K562 (cell line): ENCODE results near the gene B3GAT1. TPM values are rescaled to one million over a fixed set of nuclear protein-coding genes. Genes with fewer than 3 reads are reported as not detected.

Source experiments
- CBFA2T2 ChIP-seq: fragments of 450-650 bp; conservative IDR thresholded peaks from 2 replicates; pipeline ENCODE4 v1.6.1; 2017; ENCODE audit warnings: mild to moderate bottlenecking
- DPF2 ChIP-seq: fragments of 450-650 bp; IDR thresholded peaks from 2 replicates; pipeline ENCODE4 v1.6.1; 2016
- FOSL1 ChIP-seq: fragments of 200-800 bp; sonication (Bioruptor generic); conservative IDR thresholded peaks from 2 replicates; pipeline ENCODE4 v1.6.1; 2016; ENCODE audit warnings: missing genetic modification characterization, missing compliant biosample characterization
- JUN ChIP-seq, 2 experiments: sonication (generic) in 1 of 2; formaldehyde crosslinking in 1 of 2; IDR thresholded peaks; 2 replicates each; pipeline versions ENCODE4 v1.6.1 to v1.8.0; 2012 to 2022; ENCODE audit warnings: borderline replicate concordance in 2 of 2, mild to moderate bottlenecking in 2 of 2, improper control_type of control experiment in 1 of 2, low read depth in 1 of 2, low read length in 1 of 2, missing genetic modification reagents in 1 of 2
- JUND ChIP-seq, 2 experiments: IDR thresholded peaks; 2 replicates in 1 of 2; 3 replicates in 1 of 2; pipeline ENCODE4 v1.6.1; 2011; ENCODE audit warnings: borderline replicate concordance in 2 of 2, low read depth in 2 of 2, low read length in 2 of 2, improper control_type of control experiment in 1 of 2, missing biosample characterization in 1 of 2, missing genetic modification characterization in 1 of 2, missing genetic modification reagents in 1 of 2
- KDM1A ChIP-seq, 2 experiments: fragments of 450-650 bp; IDR thresholded peaks; 2 replicates each; pipeline ENCODE4 v1.6.1; 2016; ENCODE audit warnings: mild to moderate bottlenecking in 2 of 2
- KLF1 ChIP-seq: fragments of 450-650 bp; IDR thresholded peaks from 2 replicates; pipeline ENCODE4 v1.6.1; 2016; ENCODE audit warnings: missing genetic modification characterization, missing compliant biosample characterization
- LEF1 ChIP-seq: fragments of 450-650 bp; IDR thresholded peaks from 2 replicates; pipeline ENCODE4 v1.6.1; 2016; ENCODE audit warnings: mild to moderate bottlenecking
- MAFF ChIP-seq: IDR thresholded peaks from 2 replicates; pipeline ENCODE4 v1.6.1; 2012; ENCODE audit warnings: low read length, improper control_type of control experiment
- MAFG ChIP-seq: fragments of 450-650 bp; conservative IDR thresholded peaks from 2 replicates; pipeline ENCODE4 v1.6.1; 2016; ENCODE audit warnings: missing genetic modification characterization, missing compliant biosample characterization
- MAFK ChIP-seq: IDR thresholded peaks from 2 replicates; pipeline ENCODE4 v1.6.1; 2011; ENCODE audit warnings: low read length, improper control_type of control experiment
- MCM2 ChIP-seq: fragments of 450-650 bp; IDR thresholded peaks from 2 replicates; pipeline ENCODE4 v1.6.1; 2017; ENCODE audit warnings: low read depth, mild to moderate bottlenecking
- MLLT1 ChIP-seq, 2 experiments: fragments of 450-650 bp; IDR thresholded peaks; 2 replicates each; pipeline ENCODE4 v1.6.1; 2016
- MTA2 ChIP-seq: fragments of 450-650 bp; IDR thresholded peaks from 2 replicates; pipeline ENCODE4 v1.6.1; 2016; ENCODE audit warnings: low read depth
- NCOA4 ChIP-seq: fragments of 450-650 bp; IDR thresholded peaks from 2 replicates; pipeline ENCODE4 v1.6.1; 2018; ENCODE audit warnings: mild to moderate bottlenecking; ENCODE audit not compliant: partially characterized antibody
- NCOR1 ChIP-seq: fragments of 450-650 bp; IDR thresholded peaks from 2 replicates; pipeline ENCODE4 v1.6.1; 2016; ENCODE audit warnings: mild to moderate bottlenecking, moderate library complexity
- PHF21A ChIP-seq: fragments of 450-650 bp; IDR thresholded peaks from 2 replicates; pipeline ENCODE4 v1.6.1; 2017; ENCODE audit warnings: low read depth, borderline replicate concordance
- SMARCA4 ChIP-seq: fragments of 450-650 bp; IDR thresholded peaks from 2 replicates; pipeline ENCODE4 v1.6.1; 2016
- SMARCC2 ChIP-seq: fragments of 450-650 bp; IDR thresholded peaks from 2 replicates; pipeline ENCODE4 v1.6.1; 2017; ENCODE audit warnings: antibody characterized with exemption, moderate library complexity, mild to moderate bottlenecking, low read depth
- TEAD4 ChIP-seq, 2 experiments: sonication (generic) in 1 of 2; formaldehyde crosslinking in 1 of 2; IDR thresholded peaks; 2 replicates each; pipeline versions ENCODE4 v1.6.1 to v1.8.0; 2012 to 2022; ENCODE audit warnings: borderline replicate concordance in 1 of 2, inconsistent platforms in 1 of 2, low read length in 1 of 2, mild to moderate bottlenecking in 1 of 2, missing genetic modification reagents in 1 of 2
- ZNF232 ChIP-seq: sonication (generic); formaldehyde crosslinking; IDR thresholded peaks from 2 replicates; pipeline ENCODE4 v1.8.0; 2022; ENCODE audit warnings: mild to moderate bottlenecking, missing genetic modification reagents
- ZNF316 ChIP-seq: fragments of 450-650 bp; IDR thresholded peaks from 2 replicates; pipeline ENCODE4 v1.6.1; 2016
- ZNF511 ChIP-seq: sonication (generic); formaldehyde crosslinking; IDR thresholded peaks from 2 replicates; pipeline ENCODE4 v1.8.0; 2022; ENCODE audit warnings: mild to moderate bottlenecking, missing genetic modification reagents
- polyA plus RNA-seq, 8 experiments: library from polyadenylated mRNA; depleted of rRNA in 4 of 8; stranded (reverse) in 5 of 8; unstranded in 3 of 8; fragments of >200 nt; fragmentation: Nextera tagmentation in 2 of 8; fragmentation: Illumina TruSeq in 1 of 8; extraction: Ambion mirVana in 2 of 8; extraction: Trizol in 1 of 8; gene quantifications; 2 replicates each; pipeline versions ENCODE4 v1.2.1 to v1.2.3, GENCODE V29; 2011 to 2014; ENCODE audit warnings: inconsistent platforms in 1 of 8, missing spikeins in 1 of 8
- total RNA-seq, 7 experiments: library from RNA; depleted of rRNA in 6 of 7; stranded (reverse); fragments of >200 nt in 6 of 7; fragmentation: Illumina TruSeq in 2 of 7; extraction: Trizol in 2 of 7; gene quantifications; 2 replicates each; pipeline versions ENCODE4 v1.2.1 to v1.2.3, GENCODE V29; 2011 to 2021; ENCODE audit warnings: low replicate concordance in 1 of 7

B3GAT1 gene
- total and polyA plus RNA-seq, 9 of the 15 experiments (the other 6 are each of a cell fraction or from before 2014, with no cell fraction given) = 0.01 to 0.53 (median 0.14) TPM; not detected in 1

GRCh38 chr11:134355136-134355535, 56.9 kb downstream of the B3GAT1 start (continued):
- TF ChIP-seq MAFF (peak; percentile 23; the same call in 1 of the 2 replicates), MAFG (tag) (peak; percentile 57; the same call in 1 of the 2 replicates), MLLT1 (IDR thresholded peaks at IDR 0.05) (no peak), JUN (IDR thresholded peaks at IDR 0.05; ENCODE audit: borderline replicate concordance, low read depth, low read length) (peak; percentile 55; the same call in 1 of the 2 replicates), JUN (CRISPR knock-in tag; IDR thresholded peaks at IDR 0.05; ENCODE audit: borderline replicate concordance) (no peak), ZNF316 (peak; percentile 37; the same call in 1 of the 2 replicates), JUND (IDR thresholded peaks at IDR 0.05; ENCODE audit: borderline replicate concordance, low read depth, low read length) (peak; percentile 86), JUND (tag; IDR thresholded peaks at IDR 0.05; ENCODE audit: borderline replicate concordance, low read depth, low read length) (peak; percentile 85), ZNF511 (CRISPR knock-in tag) (no peak), ZNF232 (CRISPR knock-in tag) (no peak), MTA2 (peak; percentile 43; the same call in 1 of the 2 replicates), KDM1A (IDR thresholded peaks at IDR 0.05) (peak; percentile 16 to 58; a peak in 3 of 4 replicates), CBFA2T2 (peak; percentile 17; the same call in 1 of the 2 replicates), MCM2 (no peak), LEF1 (peak; percentile 70; the same call in 1 of the 2 replicates), MAFK (peak; percentile 25; the same call in 1 of the 2 replicates), SMARCC2 (peak; percentile 74; the same call in 1 of the 2 replicates), TEAD4 (IDR thresholded peaks at IDR 0.05; ENCODE audit: low read length) (peak; percentile 34; the same call in 1 of the 2 replicates), TEAD4 (CRISPR knock-in tag; IDR thresholded peaks at IDR 0.05; ENCODE audit: borderline replicate concordance) (no peak), DPF2 (peak; percentile 88), KLF1 (tag) (no peak), PHF21A (no peak), SMARCA4 (peak; percentile 88), NCOR1 (0 out of 2 replicates have a peak, but pooled peaks have one; percentile 32), NCOA4 (no peak), FOSL1 (peak; percentile 87)
